GM23338 (cell line): ENCODE measurements around the gene PERM1. TPM values are rescaled to one million over a fixed set of nuclear protein-coding genes. Genes with fewer than 3 reads are reported as not detected.

ENCODE experiments used
- ATAC-seq: fragments of 200-7000 bp; cut with Tn5 transposase; 3 replicates; pipeline ENCODE4 v1.9.1; 2020
- DNase-seq: peaks from one replicate; pipeline ENCODE4 v3.0.0-alpha.2; 2015; ENCODE audit warnings: low spot score
- H2AFZ ChIP-seq: fragments of 200-600 bp; sonication (generic); 2 replicates; pipeline ENCODE4 v1.8.0; 2016; ENCODE audit warnings: antibody characterized with exemption, mild to moderate bottlenecking, moderate library complexity
- H3F3A ChIP-seq: fragments of 200-600 bp; sonication (generic); replicated peaks from 2 replicates; pipeline ENCODE4 v1.8.0; 2017; ENCODE audit warnings: antibody characterized with exemption, mixed run types, low read depth
- H3K27ac ChIP-seq: fragments of 200-600 bp; sonication (generic); 2 replicates; pipeline ENCODE4 v1.6.1; 2016; ENCODE audit warnings: low read depth
- H3K27me3 ChIP-seq: fragments of 200-600 bp; sonication (generic); 2 replicates; pipeline ENCODE4 v1.8.0; 2016; ENCODE audit warnings: mild to moderate bottlenecking, mixed run types, moderate library complexity; ENCODE audit not compliant: insufficient read depth
- H3K36me3 ChIP-seq: fragments of 200-600 bp; sonication (generic); 2 replicates; pipeline ENCODE4 v1.8.0; 2016; ENCODE audit warnings: mild to moderate bottlenecking; ENCODE audit not compliant: insufficient read depth
- H3K4me1 ChIP-seq: fragments of 200-600 bp; sonication (generic); 2 replicates; pipeline ENCODE4 v1.8.0; 2016; ENCODE audit warnings: mild to moderate bottlenecking, moderate library complexity; ENCODE audit not compliant: insufficient read depth
- H3K4me2 ChIP-seq: fragments of 200-600 bp; sonication (generic); 2 replicates; pipeline ENCODE4 v1.7.1; 2017; ENCODE audit warnings: mixed run types
- H3K4me3 ChIP-seq: fragments of 200-600 bp; sonication (generic); 2 replicates; pipeline ENCODE4 v1.6.1; 2016; ENCODE audit warnings: mixed run types
- H3K79me2 ChIP-seq: fragments of 200-600 bp; sonication (generic); replicated peaks from 2 replicates; pipeline ENCODE4 v1.8.0; 2017; ENCODE audit warnings: mild to moderate bottlenecking; ENCODE audit not compliant: insufficient read depth
- H3K9me2 ChIP-seq: fragments of 200-600 bp; sonication (generic); 2 replicates; pipeline ENCODE4 v1.8.0; 2017; ENCODE audit not compliant: insufficient read depth
- H4K20me1 ChIP-seq: fragments of 200-600 bp; sonication (generic); replicated peaks from 2 replicates; pipeline ENCODE4 v1.8.0; 2017; ENCODE audit warnings: mild to moderate bottlenecking; ENCODE audit not compliant: insufficient read depth
- H3K27ac Mint-ChIP-seq: 2 replicates; pipeline ENCODE4 v1.8.0; 2020; ENCODE audit warnings: inconsistent platforms, mild to moderate bottlenecking, moderate library complexity, mixed read lengths
- H3K27me3 Mint-ChIP-seq: 3 replicates; pipeline ENCODE4 v1.8.0; 2022; ENCODE audit warnings: low read depth, mild to moderate bottlenecking, moderate library complexity, mixed read lengths, inconsistent platforms; ENCODE audit not compliant: insufficient read depth, poor library complexity
- H3K36me3 Mint-ChIP-seq: 3 replicates; pipeline ENCODE4 v1.8.0; 2021; ENCODE audit warnings: low read depth, mild to moderate bottlenecking, inconsistent platforms, moderate library complexity, mixed read lengths
- H3K4me1 Mint-ChIP-seq: 3 replicates; pipeline ENCODE4 v1.8.0; 2020; ENCODE audit warnings: mild to moderate bottlenecking, inconsistent platforms, mixed read lengths
- H3K4me3 Mint-ChIP-seq: 3 replicates; pipeline ENCODE4 v1.8.0; 2021; ENCODE audit warnings: moderate library complexity, mild to moderate bottlenecking, inconsistent platforms, mixed read lengths
- H3K9me3 Mint-ChIP-seq: 3 replicates; pipeline ENCODE4 v1.8.0; 2020; ENCODE audit warnings: moderate library complexity, mild to moderate bottlenecking, inconsistent platforms, mixed read lengths
- CREB1 ChIP-seq: fragments of 250-450 bp; sonication (Bioruptor Pico); IDR thresholded peaks from 2 replicates; pipeline ENCODE4 v1.5.0; 2020; ENCODE audit warnings: low read depth, mild to moderate bottlenecking, moderate library complexity
- CTCF ChIP-seq, 2 experiments: fragments of 200-600 bp in 1 of 2; sonication (generic) in 1 of 2; conservative IDR thresholded peaks; 2 replicates each; pipeline versions ENCODE4 v1.5.1 to v1.6.1; 2016 to 2017; ENCODE audit warnings: antibody characterized with exemption in 2 of 2, low read depth in 2 of 2, mild to moderate bottlenecking in 2 of 2, moderate library complexity in 1 of 2
- EZH2 ChIP-seq: fragments of 200-600 bp; sonication (generic); IDR thresholded peaks from one replicate; pipeline ENCODE4 v1.8.0; 2017; ENCODE audit warnings: antibody characterized with exemption, mild to moderate bottlenecking, low read depth; ENCODE audit not compliant: unreplicated experiment
- EZH2phosphoT487 ChIP-seq: fragments of 200-600 bp; sonication (generic); IDR thresholded peaks from one replicate; pipeline ENCODE4 v1.8.1; 2018; ENCODE audit warnings: antibody characterized with exemption; ENCODE audit not compliant: unreplicated experiment
- POLR2AphosphoS5 ChIP-seq: IDR thresholded peaks from 2 replicates; pipeline ENCODE4 v1.6.1; 2016; ENCODE audit warnings: antibody characterized with exemption, low read depth
- ZNF114 ChIP-seq: fragments of 250-450 bp; sonication (Bioruptor Pico); IDR thresholded peaks from 2 replicates; pipeline ENCODE4 v1.5.0; 2020; ENCODE audit warnings: mild to moderate bottlenecking, moderate library complexity
- ZNF331 ChIP-seq: fragments of 250-450 bp; sonication (Bioruptor Pico); IDR thresholded peaks from 2 replicates; pipeline ENCODE4 v1.5.0; 2020; ENCODE audit warnings: low read depth, mild to moderate bottlenecking, moderate library complexity
- ZNF462 ChIP-seq: fragments of 250-450 bp; sonication (Bioruptor Pico); IDR thresholded peaks from 2 replicates; pipeline ENCODE4 v1.5.0; 2020; ENCODE audit warnings: mild to moderate bottlenecking, moderate library complexity
- polyA plus RNA-seq: library from polyadenylated mRNA; unstranded; fragments of >200 nt; fragmentation: Nextera tagmentation; extraction: Ambion mirVana; gene quantifications from 2 replicates; pipeline ENCODE4 v1.2.1, GENCODE V29; 2016
- total RNA-seq: library from RNA; depleted of rRNA; stranded (reverse); fragments of >200 nt; shearing (Covaris generic); gene quantifications from 2 replicates; pipeline ENCODE4 v1.2.3, GENCODE V29; 2014

PERM1 gene
- total and polyA plus RNA-seq, 2 experiments from 2014 or later, result 1.1 TPM; not detected in 1

- ATAC-seq (0 out of 3 replicates have a peak, but pooled peaks have one; percentile 2), DNase-seq (no peak)
- Histone ChIP-seq H3K79me2 (no peaks in the 10 kb centered on the region), H3K27ac (no peak overlapping the region), H4K20me1 (no peaks in the 10 kb centered on the region; the same call in 1 of the 2 replicates), H3K4me2 (no peak overlapping the region), H2AFZ (no peak overlapping the region), H3F3A (no peaks in the 10 kb centered on the region), H3K27me3 (peaks cover 91% of the 10 kb centered on the region), H3K9me2 (no peaks in the 10 kb centered on the region), H3K4me3 (no peak overlapping the region), H3K36me3 (no peaks in the 10 kb centered on the region), H3K4me1 (0 out of 2 replicates have a peak, but pooled peaks cover 3% of the 10 kb centered on the region)
- no peak for TF ChIP-seq POLR2AphosphoS5
- H3K27ac Mint-ChIP-seq, result no peak overlapping the region
- no peaks in the 10 kb centered on the region for H3K9me3 Mint-ChIP-seq
- no peaks in the 10 kb centered on the region for H3K36me3 Mint-ChIP-seq
- no peak overlapping the region for H3K4me3 Mint-ChIP-seq
- H3K27me3 Mint-ChIP-seq, result peaks cover 78% of the 10 kb centered on the region
- H3K4me1 Mint-ChIP-seq, result peaks cover 12% of the 10 kb centered on the region
Observed at GRCh38 chr1:928825-929661, 52.9 kb downstream of the PERM1 start.

GRCh38 chr1:927748-928147 is 54.1 kb downstream of the PERM1 start:
- Histone ChIP-seq H3K4me3 (no peak overlapping the region), H2AFZ (no peak overlapping the region), H3K4me1 (0 out of 2 replicates have a peak, but pooled peaks cover 3% of the 10 kb centered on the region), H3F3A (no peaks in the 10 kb centered on the region), H3K27ac (no peak overlapping the region), H3K4me2 (no peak overlapping the region), H3K9me2 (no peaks in the 10 kb centered on the region), H3K36me3 (no peaks in the 10 kb centered on the region), H3K79me2 (no peaks in the 10 kb centered on the region), H4K20me1 (no peaks in the 10 kb centered on the region; the same call in none of the 2 replicates), H3K27me3 (peaks cover 93% of the 10 kb centered on the region)
- TF ChIP-seq ZNF331 (CRISPR knock-in tag) (no peak), ZNF114 (no peak)
- Mint-ChIP-seq H3K4me1 (peaks cover 15% of the 10 kb centered on the region), H3K27ac (no peak overlapping the region), H3K27me3 (peaks cover 78% of the 10 kb centered on the region), H3K9me3 (no peaks in the 10 kb centered on the region), H3K36me3 (no peaks in the 10 kb centered on the region), H3K4me3 (no peak overlapping the region)
- DNase-seq (no peak), ATAC-seq (no peak)

- Mint-ChIP-seq H3K4me3 (no peak overlapping the region), H3K27me3 (peaks cover 78% of the 10 kb centered on the region), H3K4me1 (peaks cover 15% of the 10 kb centered on the region), H3K27ac (no peak overlapping the region), H3K36me3 (no peaks in the 10 kb centered on the region), H3K9me3 (no peaks in the 10 kb centered on the region)
- H3K79me2 ChIP-seq, result no peaks in the 10 kb centered on the region
- H3K4me2 ChIP-seq, result no peak overlapping the region
- no peaks in the 10 kb centered on the region; the same call in none of the 2 replicates for H4K20me1 ChIP-seq
- no peak overlapping the region for H2AFZ ChIP-seq
- H3K27ac ChIP-seq, result no peak overlapping the region
- H3K36me3 ChIP-seq, result no peaks in the 10 kb centered on the region
- H3K27me3 ChIP-seq, result peaks cover 93% of the 10 kb centered on the region
- DNase-seq (no peak), ATAC-seq (no peak)
- no peak overlapping the region for H3K4me3 ChIP-seq
- no peaks in the 10 kb centered on the region for H3F3A ChIP-seq
- no peaks in the 10 kb centered on the region for H3K9me2 ChIP-seq
- 0 out of 2 replicates have a peak, but pooled peaks cover 3% of the 10 kb centered on the region for H3K4me1 ChIP-seq
- TF ChIP-seq EZH2 (no peak), CREB1 (no peak), EZH2phosphoT487 (no peak), CTCF (conservative IDR thresholded peaks at IDR 0.05; ENCODE audit: low read depth in 2 of 2) (no peak), ZNF462 (no peak), POLR2AphosphoS5 (no peak)
Observed at GRCh38 chr1:927234-927633, 54.7 kb downstream of the PERM1 start.
